Omental fat pad (tissue), 4 donors: ENCODE results near the gene PACS2. TPM values are rescaled to one million over a fixed set of nuclear protein-coding genes. Genes with fewer than 3 reads are reported as not detected.

Experiments used
- ATAC-seq: fragments of 150-250 bp; one replicate; pipeline ENCODE4 v1.9.1; 2016; ENCODE audit warnings: mild to moderate bottlenecking, moderate library complexity; ENCODE audit not compliant: low FRiP score
- DNase-seq: peaks from one replicate; pipeline ENCODE4 v3.0.0-alpha.2; 2019; ENCODE audit warnings: low spot score
- total RNA-seq, 4 donors: library from RNA; depleted of rRNA; stranded (reverse); fragments of >200 nt; gene quantifications; one replicate each; pipeline ENCODE4 v1.1.0, GENCODE V29; 2016
- TF ChIP-seq, protein P1 (sequence below), 3 donors: fragments of 450-650 bp; IDR thresholded peaks; one replicate each; pipeline ENCODE4 v1.5.1; 2016 to 2017; ENCODE audit warnings: antibody characterized with exemption in 3 of 3, mild to moderate bottlenecking in 3 of 3, moderate library complexity in 2 of 3

The PACS2 gene
- total RNA-seq, 4 donors from 2014 or later, result 47.5 to 78.5 (median 68.9) TPM

GRCh38 chr14:105337966-105338741 is 23.6 kb downstream of the PACS2 start:
- TF ChIP-seq, protein P1, sequence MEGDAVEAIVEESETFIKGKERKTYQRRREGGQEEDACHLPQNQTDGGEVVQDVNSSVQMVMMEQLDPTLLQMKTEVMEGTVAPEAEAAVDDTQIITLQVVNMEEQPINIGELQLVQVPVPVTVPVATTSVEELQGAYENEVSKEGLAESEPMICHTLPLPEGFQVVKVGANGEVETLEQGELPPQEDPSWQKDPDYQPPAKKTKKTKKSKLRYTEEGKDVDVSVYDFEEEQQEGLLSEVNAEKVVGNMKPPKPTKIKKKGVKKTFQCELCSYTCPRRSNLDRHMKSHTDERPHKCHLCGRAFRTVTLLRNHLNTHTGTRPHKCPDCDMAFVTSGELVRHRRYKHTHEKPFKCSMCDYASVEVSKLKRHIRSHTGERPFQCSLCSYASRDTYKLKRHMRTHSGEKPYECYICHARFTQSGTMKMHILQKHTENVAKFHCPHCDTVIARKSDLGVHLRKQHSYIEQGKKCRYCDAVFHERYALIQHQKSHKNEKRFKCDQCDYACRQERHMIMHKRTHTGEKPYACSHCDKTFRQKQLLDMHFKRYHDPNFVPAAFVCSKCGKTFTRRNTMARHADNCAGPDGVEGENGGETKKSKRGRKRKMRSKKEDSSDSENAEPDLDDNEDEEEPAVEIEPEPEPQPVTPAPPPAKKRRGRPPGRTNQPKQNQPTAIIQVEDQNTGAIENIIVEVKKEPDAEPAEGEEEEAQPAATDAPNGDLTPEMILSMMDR (IDR thresholded peaks at IDR 0.05), result no peak
- peak; percentile 9 for ATAC-seq
- DNase-seq, result no peak

DNA sequence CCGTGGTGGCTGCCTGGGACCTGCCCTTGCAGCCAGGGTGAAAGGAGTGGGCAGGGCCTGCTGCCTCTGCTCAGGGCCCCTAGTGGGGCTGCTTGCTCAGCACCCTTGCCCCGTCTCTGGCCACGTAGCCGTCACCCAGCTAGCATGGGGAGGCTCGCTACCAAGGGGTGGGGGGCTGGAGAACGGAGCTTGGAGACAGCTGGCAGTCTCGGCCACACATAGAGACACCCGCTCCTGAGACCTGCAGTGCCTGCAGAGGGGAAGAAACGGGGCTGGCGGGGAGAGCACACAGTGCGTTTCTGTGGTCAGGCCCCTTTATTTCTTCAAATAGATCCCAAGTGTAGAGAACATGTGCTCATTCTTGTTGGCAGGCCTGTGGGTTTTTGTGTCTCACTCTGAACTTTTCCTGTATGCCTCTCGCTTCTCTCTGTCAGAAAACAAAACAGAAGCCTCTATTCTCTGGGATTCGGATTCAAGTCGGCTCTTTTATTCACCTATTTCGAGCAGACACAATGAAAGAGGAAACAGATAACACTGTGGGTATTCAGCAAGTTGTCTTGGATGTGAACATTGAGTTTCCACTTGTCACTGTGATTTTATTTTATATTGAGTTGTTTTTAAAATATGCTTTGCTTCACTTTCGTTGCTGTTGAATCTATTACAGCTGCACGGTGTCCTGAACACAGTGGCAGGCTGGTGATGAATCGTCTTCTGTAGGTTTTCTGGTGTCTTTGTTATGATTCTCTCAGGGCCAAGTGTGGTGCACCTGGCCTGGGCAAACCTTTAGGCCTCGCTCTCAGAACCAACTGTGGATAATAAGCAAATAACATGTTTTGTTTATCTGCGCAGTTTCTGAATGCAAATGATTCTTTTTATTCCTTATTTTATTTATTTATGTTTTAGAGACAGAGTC is 26.5 kb downstream of the PACS2 start:
- DNase-seq, result no peak
- TF ChIP-seq, protein P1 (IDR thresholded peaks at IDR 0.05), result no peak
- no peak for ATAC-seq

- TF ChIP-seq, protein P1 (IDR thresholded peaks at IDR 0.05), result no peak
- DNase-seq, result no peak
These were observed 28.6 kb downstream of the PACS2 start for GRCh38 chr14:105343194-105343593.

GRCh38 chr14:105346200-105346533 is 31.6 kb downstream of the PACS2 start:
- TF ChIP-seq, protein P1 (IDR thresholded peaks at IDR 0.05), result no peak
- DNase-seq (no peak), ATAC-seq (no peak)

More at GRCh38 chr14:105343194-105343593, 28.6 kb downstream of the PACS2 start:
- no peak for ATAC-seq

DNA sequence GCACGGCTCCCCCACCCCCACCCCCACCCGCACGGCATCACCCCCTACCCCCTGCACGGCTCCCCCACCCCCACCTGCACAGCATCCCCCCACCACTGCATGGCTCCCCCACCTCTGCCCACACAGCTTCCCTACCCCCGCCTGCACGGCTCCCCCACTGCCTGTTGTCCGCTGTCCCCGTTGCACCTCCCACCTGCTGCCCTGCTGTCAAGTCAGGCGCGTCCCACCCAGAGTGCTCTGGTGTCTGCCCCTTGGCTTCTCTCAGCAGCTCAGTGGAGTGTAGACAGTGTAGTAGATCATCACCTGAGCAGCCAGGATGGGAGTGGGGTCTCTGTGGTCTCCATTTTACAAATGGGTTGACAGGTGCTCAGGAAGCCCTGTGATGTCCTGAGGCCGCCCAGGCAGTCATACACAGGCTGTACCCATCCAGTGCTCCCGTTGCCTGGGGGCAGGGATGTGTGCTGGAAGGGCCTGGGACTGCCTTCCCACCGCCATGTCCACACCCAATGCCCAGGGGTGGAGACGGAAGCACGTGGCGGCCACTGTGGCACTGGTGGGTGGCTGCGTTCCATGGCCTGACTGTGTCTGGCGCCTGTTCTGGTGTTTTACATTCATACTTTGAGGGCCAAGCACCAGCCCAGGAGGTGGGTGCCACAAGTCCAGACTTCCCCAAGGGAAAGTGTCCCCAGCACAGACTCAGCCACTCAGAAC is 32.5 kb downstream of the PACS2 start:
- ATAC-seq, result no peak
- DNase-seq, result no peak
- TF ChIP-seq, protein P1 (IDR thresholded peaks at IDR 0.05), result no peak

- no peak for ATAC-seq
- no peak for DNase-seq
- TF ChIP-seq, protein P1 (IDR thresholded peaks at IDR 0.05), result no peak
These were observed 33.0 kb downstream of the PACS2 start for GRCh38 chr14:105347587-105347968.
